PC-3 (cell line): ENCODE data around the gene AMY2A.

Experiments
- CTCF ChIP-seq: fragments of 300-600 bp; sonication (generic); conservative IDR thresholded peaks from 2 replicates; pipeline ENCODE4 v1.5.1; 2017; ENCODE audit warnings: antibody characterized with exemption, low read depth, mild to moderate bottlenecking, low read length
- EZH2 ChIP-seq: fragments of 300-600 bp; sonication (generic); IDR thresholded peaks from one replicate; pipeline ENCODE4 v1.6.1; 2017; ENCODE audit warnings: antibody characterized with exemption, mild to moderate bottlenecking, low read length; ENCODE audit not compliant: unreplicated experiment
- EZH2phosphoT487 ChIP-seq: fragments of 300-600 bp; sonication (generic); IDR thresholded peaks from 2 replicates; pipeline ENCODE4 v1.6.1; 2018; ENCODE audit warnings: mild to moderate bottlenecking, antibody characterized with exemption, low read length, borderline replicate concordance

GRCh38 chr1:103576065-103576464, 41.2 kb upstream of the AMY2A start:
- TF ChIP-seq CTCF (no peak), EZH2 (no peak), EZH2phosphoT487 (no peak)
